DND-41 (cell line): ENCODE data around the gene PDE6B.

Experiments used
- ATAC-seq: fragments of 200-7000 bp; cut with Tn5 transposase; 3 replicates; pipeline ENCODE4 v1.9.1; 2021; ENCODE audit warnings: low read depth; ENCODE audit not compliant: insufficient read depth
- DNase-seq: peaks from one replicate; pipeline ENCODE4 v3.0.0-alpha.2; 2020
- H2AFZ ChIP-seq: 2 replicates; pipeline ENCODE4 v1.6.0; 2012; ENCODE audit warnings: low read depth, low read length
- H3K27ac ChIP-seq: 2 replicates; pipeline ENCODE4 v1.5.1; 2012; ENCODE audit warnings: low read length, inconsistent platforms
- H3K27me3 ChIP-seq: fragments of 200-600 bp; sonication (generic); 2 replicates; pipeline ENCODE4 v1.6.0; 2012; ENCODE audit warnings: low read length, mild to moderate bottlenecking, inconsistent platforms; ENCODE audit not compliant: insufficient read depth, poor library complexity
- H3K36me3 ChIP-seq: 2 replicates; pipeline ENCODE4 v1.5.1; 2012; ENCODE audit warnings: low read length, inconsistent platforms; ENCODE audit not compliant: insufficient read depth
- H3K4me1 ChIP-seq: 2 replicates; pipeline ENCODE4 v1.5.1; 2012; ENCODE audit warnings: mild to moderate bottlenecking, low read length; ENCODE audit not compliant: insufficient read depth
- H3K4me2 ChIP-seq: 2 replicates; pipeline ENCODE4 v1.6.0; 2012; ENCODE audit warnings: mild to moderate bottlenecking, moderate library complexity, low read length, inconsistent platforms; ENCODE audit not compliant: insufficient read depth
- H3K4me3 ChIP-seq, 2 experiments: fragments of 200-600 bp in 1 of 2; shearing (Covaris generic) in 1 of 2; 2 replicates each; pipeline ENCODE4 v1.5.1; 2012 to 2016; ENCODE audit warnings: inconsistent platforms in 2 of 2, low read length in 2 of 2, mild to moderate bottlenecking in 2 of 2, low read depth in 1 of 2, moderate library complexity in 1 of 2
- H3K79me2 ChIP-seq: 2 replicates; pipeline ENCODE4 v1.6.0; 2012; ENCODE audit warnings: low read length, inconsistent platforms; ENCODE audit not compliant: insufficient read depth
- H3K9ac ChIP-seq: 2 replicates; pipeline ENCODE4 v1.6.0; 2012; ENCODE audit warnings: low read depth, mild to moderate bottlenecking, inconsistent platforms, low read length, moderate library complexity
- H3K9me3 ChIP-seq: 2 replicates; pipeline ENCODE4 v1.5.1; 2012; ENCODE audit warnings: low read length, moderate library complexity, mild to moderate bottlenecking, inconsistent platforms; ENCODE audit not compliant: insufficient read depth, severe bottlenecking
- H4K20me1 ChIP-seq: 2 replicates; pipeline ENCODE4 v1.6.0; 2012; ENCODE audit warnings: low read length; ENCODE audit not compliant: insufficient read depth
- CTCF ChIP-seq: IDR thresholded peaks from 2 replicates; pipeline ENCODE4 v1.5.1; 2012; ENCODE audit warnings: borderline replicate concordance, low read length, moderate library complexity, mild to moderate bottlenecking; ENCODE audit not compliant: poor library complexity, severe bottlenecking; ENCODE audit errors: extremely low read depth
- EZH2 ChIP-seq: IDR thresholded peaks from 3 replicates; pipeline ENCODE4 v1.6.1; 2012; ENCODE audit warnings: borderline replicate concordance, low read depth, mild to moderate bottlenecking, moderate library complexity, low read length, inconsistent platforms; ENCODE audit not compliant: severe bottlenecking

Gene PDE6B

GRCh38 chr4:686413-687040 is 61.2 kb downstream of the PDE6B start:
- H3K4me1 ChIP-seq, result peaks cover 7% of the 10 kb centered on the region
- no peak overlapping the region for H3K4me2 ChIP-seq
- H3K27ac ChIP-seq, result no peak overlapping the region
- H3K79me2 ChIP-seq, result no peaks in the 10 kb centered on the region
- no peak for TF ChIP-seq CTCF
- TF ChIP-seq EZH2, result no peak
- no peaks in the 10 kb centered on the region for H3K9me3 ChIP-seq
- DNase-seq (no peak), ATAC-seq (no peak)
- no peaks in the 10 kb centered on the region for H3K36me3 ChIP-seq
- H2AFZ ChIP-seq, result no peak overlapping the region
- H3K9ac ChIP-seq, result no peak overlapping the region
- H3K4me3 ChIP-seq, result no peak overlapping the region
- peaks cover 24% of the 10 kb centered on the region for H4K20me1 ChIP-seq
- H3K27me3 ChIP-seq, result no peaks in the 10 kb centered on the region

GRCh38 chr4:687048-687970 is 61.9 kb downstream of the PDE6B start:
- Histone ChIP-seq H3K4me3 (no peak overlapping the region), H3K9ac (no peak overlapping the region), H3K27ac (no peak overlapping the region), H3K9me3 (no peaks in the 10 kb centered on the region), H3K4me1 (no peaks in the 10 kb centered on the region; the same call in none of the 2 replicates), H4K20me1 (peaks cover 18% of the 10 kb centered on the region), H2AFZ (no peak overlapping the region), H3K79me2 (no peaks in the 10 kb centered on the region), H3K27me3 (no peaks in the 10 kb centered on the region), H3K4me2 (no peak overlapping the region), H3K36me3 (no peaks in the 10 kb centered on the region)
- TF ChIP-seq EZH2 (no peak), CTCF (no peak)
- DNase-seq, result no peak
- no peak for ATAC-seq

- H3K4me1 ChIP-seq, result no peaks in the 10 kb centered on the region; the same call in 1 of the 2 replicates
- H3K36me3 ChIP-seq, result no peaks in the 10 kb centered on the region
- H2AFZ ChIP-seq, result no peak overlapping the region
- H4K20me1 ChIP-seq, result peaks cover 9% of the 10 kb centered on the region; the same call in 1 of the 2 replicates
- no peaks in the 10 kb centered on the region for H3K79me2 ChIP-seq
- TF ChIP-seq CTCF, result no peak
- no peak for TF ChIP-seq EZH2
- H3K27ac ChIP-seq, result no peak overlapping the region
- no peak overlapping the region for H3K9ac ChIP-seq
- no peaks in the 10 kb centered on the region for H3K9me3 ChIP-seq
- DNase-seq (no peak), ATAC-seq (no peak)
- no peak overlapping the region for H3K4me2 ChIP-seq
- no peak overlapping the region for H3K4me3 ChIP-seq
- H3K27me3 ChIP-seq, result no peaks in the 10 kb centered on the region
Measured at GRCh38 chr4:687971-688853, 62.8 kb downstream of the PDE6B start.
